OCI-M2 (cell line): ENCODE data around the gene FAM219A.
"Not testable (repeated sequence)": the region's sequence is repeated elsewhere in the genome, so short reads cannot be mapped to it uniquely, and the experiment has no call there.

ENCODE experiments used
- DNase-seq: peaks from one replicate; lab custom pipeline; 2025; ENCODE audit not compliant: unreplicated experiment; lab: John Stamatoyannopoulos, UW

FAM219A gene

DNA sequence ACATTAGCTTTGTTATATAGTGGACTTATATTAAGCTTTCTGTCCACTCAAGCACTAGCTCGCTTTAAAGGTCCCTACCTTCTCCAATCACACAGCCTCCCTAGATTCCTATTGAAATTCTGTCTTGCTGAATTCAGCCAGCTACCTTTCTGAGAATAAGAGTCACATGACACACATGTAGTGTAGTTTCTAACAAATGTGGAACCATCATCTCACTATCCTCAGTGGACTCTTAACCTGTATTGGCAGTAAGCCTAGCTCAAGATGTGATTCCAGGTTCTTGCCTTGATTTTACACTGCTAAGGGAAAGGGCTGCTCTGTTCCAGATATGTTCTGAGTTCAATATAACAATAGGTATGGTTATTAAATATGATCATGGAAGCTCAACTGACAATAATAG, 11.4 kb downstream of the FAM219A start:
- DNase-seq: no peak

DNA sequence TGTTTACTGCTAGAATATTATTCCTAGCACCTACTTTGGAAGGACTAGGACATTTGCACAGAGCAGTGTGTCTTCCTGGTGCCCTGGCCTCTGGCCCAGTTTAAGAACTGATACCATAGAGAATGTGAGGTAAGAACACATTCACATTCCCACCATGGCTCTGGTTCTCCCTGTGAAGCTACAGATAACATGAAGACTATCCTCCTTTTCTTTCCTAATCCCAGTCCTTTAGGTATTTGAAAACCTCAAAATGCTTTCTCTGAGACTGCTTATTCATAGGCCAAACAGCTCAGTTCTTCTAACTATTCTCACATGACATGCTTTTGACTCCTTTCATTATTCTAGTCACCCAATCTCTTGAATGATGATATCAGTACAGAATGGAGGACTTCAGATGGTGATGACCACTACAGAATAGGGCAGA, 11.9 kb downstream of the FAM219A start:
- no peak for DNase-seq

DNA sequence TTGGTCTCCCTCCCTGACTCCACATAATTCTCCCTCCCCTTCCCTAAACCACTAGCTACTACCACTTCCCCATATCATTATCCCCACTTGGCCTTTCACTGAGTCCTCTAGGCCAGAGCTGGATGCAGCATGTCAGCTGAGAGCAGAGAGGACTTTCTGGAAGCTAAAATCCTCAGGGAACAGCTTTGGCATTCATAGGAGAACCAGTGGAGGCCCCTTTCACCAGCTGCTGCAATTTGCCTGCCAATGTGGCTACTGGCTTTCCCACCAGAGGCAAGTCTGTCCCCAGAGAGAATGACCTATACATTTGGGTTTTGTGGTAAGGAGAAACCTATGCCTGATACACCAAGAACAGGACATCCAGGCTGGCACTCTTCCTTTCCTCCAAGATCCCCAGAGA, 14.4 kb downstream of the FAM219A start:
- DNase-seq: no peak

DNA sequence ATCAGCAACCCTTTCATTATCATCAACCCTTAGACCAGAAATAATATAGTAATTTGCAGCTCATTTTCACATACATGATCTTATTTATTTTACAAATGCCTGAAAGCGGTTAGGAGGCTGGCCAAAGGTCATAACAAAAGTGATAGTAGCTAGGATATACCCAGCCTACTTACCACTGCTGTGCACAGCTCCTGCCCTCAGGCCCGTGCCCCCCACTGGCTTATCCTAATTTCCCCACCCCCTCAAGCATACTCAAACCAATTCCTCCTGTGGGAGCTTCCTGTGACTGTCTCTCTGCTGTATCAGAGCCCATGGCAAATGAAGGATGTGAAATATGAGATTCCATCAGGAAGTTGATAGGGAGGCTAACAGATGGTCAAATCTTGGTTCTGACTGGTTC, 14.8 kb downstream of the FAM219A start:
- DNase-seq: no peak

DNA sequence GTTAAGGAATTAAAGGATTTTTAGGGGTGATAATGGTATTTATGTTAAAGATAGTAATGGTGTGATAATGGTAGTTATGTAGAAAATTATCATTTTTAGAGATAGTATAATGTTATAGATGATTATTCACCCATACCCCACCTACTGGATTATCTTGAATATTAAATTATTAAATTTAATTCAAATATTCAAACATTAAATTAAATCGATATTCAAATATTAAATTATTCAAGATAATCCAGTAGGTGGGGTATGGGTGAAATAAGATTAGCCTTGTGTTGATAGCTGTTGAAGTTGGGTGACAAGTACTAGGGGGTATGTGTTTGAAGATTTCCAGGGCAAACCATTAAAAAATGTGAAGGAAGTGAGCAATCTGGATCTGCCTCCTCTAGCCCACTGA, 15.6 kb downstream of the FAM219A start:
- DNase-seq: no peak

DNA sequence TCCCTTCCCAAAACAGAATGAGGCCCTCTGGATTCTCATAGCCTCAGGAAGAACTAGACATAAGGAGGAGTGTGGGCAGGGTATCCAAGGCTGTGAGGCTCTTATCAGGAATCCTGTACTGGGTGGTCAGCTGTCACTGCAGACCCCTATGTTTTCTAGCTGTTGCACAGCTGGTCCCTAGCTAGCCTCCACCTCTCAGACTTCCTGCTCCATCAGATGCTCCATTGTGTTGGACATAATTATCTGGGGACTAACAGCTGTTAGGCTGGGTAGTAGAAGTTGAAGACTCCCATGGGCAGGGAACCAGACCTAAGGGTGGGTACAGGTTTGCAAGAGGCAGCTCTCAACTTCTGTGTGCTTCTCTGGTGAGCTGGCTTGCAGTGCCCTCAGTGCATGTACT, 18.4 kb downstream of the FAM219A start:
- DNase-seq: no peak

DNA sequence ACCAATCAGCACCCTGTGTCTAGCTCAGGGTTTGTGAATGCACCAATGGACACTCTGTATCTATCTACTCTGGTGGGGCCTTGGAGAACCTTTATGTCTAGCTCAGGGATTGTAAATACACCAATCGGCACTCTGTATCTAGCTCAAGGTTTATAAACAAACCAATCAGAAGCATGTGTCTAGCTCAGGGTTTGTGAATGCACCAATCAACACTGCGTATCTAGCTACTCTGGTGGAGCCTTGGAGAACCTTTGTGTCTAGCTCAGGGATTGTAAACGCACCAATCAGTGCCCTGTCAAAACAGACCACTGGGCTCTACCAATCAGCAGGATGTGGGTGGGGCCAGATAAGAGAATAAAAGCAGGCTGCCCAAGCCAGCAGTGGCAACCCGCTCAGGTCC, 19.9 kb downstream of the FAM219A start:
- DNase-seq: not testable (repeated sequence)

DNA sequence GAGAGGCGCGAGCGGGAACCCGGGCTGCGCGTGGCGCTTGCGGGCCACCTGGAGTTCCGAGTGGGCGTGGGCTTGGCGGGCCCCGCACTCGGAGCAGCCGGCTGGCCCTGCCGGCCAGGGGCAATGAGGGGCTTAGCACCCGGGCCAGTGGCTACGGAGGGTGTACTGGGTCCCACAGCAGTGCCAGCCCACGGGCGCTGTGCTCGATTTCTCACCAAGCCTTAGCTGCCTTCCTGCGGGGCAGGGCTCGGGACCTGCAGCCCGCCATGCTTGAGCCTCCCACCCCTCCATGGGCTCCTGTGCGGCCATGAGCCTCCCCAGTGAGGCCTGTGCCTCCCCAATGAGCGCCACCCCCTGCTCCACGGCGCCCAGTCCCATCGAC, 20.5 kb downstream of the FAM219A start:
- DNase-seq: not testable (repeated sequence)

DNA sequence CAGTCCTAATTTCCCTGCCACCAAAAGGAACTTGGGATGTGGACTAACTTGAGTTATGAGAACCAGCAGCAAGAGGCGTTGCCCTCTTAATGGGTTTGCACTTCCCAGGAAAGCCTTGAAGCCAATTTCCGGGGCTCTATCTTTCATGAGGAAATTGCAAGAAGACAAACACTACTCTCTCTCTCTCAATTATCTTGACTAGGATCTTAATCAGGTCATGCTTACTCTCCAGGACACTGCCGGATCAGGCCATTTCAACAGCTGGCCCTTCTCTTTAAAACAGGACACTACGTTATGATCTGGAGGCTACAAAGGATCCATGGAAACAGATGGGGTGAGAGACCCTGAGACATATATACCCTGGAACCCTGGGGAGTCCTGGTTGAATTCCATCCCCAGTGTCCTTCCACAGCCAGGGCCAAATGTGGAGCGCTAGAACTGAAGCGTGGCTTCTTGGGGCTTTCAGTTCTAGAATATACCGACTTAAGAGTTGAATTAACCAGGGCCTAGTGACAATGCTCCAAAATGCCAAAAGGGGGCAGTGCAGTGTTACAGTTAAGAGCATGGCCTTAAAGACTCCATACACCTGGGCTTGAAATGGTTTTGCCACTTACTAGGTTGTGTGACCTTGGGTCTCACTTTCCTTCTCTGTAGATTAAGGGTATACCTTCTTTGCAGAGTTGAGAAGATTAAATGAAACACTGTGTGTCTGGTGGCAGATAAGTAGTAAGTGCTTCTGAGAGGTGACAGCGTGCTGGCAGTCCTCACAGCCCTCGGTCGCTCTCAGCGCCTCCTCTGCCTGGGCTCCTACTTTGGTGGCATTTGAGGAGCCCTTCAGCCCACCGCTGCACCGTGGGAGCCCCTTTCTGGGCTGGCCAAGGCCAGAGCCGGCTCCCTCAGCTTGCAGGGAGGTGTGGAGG, 21.1 kb downstream of the FAM219A start:
- no peak for DNase-seq

DNA sequence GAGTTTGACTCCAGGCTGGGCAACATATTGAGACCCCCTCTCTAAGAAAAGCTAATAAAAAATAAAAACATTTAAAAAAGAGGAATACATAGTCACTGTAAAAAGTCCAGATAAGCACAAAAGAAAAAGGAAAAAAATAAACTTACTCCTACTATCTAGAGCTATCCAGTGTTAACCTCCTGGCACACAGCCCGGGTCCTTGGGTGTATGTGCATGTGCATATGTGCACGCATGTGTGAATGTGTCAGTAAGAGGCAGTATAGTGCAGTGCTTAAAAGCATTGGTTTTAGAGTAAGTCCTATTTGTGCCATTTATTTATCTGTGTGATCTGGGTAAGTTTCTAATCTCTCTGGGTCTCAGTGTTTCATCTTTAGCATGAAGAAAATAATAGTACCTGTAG, 26.7 kb downstream of the FAM219A start:
- DNase-seq: no peak

DNA sequence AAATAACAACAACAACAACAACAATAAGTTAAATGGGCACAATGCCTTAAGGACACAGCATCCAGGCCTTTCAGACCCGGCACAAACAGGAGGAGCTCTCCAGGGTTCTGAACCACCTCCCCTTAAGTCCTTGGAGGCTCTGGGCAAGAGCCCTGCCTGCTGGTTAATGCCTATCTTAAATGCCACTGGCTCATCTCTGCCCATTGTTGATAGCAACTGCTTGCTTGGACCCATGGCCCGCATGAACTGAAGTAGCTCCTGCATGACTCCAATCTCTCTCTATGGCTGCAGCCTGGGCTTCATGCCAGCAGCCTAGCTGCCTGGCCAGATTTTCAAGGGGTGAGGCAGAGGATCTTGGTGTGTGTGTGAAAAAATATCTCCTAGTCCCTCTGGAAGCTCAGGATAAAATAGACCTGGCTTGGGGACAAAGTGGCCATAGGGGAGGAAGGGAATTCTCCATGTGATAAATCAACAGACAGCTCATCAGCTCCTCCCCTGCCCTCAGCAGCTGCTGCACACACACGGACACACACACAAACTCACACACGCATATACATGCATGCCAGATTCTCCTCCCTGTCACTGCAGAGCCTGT, 27.4 kb downstream of the FAM219A start:
- peak; percentile 9 for DNase-seq

DNA sequence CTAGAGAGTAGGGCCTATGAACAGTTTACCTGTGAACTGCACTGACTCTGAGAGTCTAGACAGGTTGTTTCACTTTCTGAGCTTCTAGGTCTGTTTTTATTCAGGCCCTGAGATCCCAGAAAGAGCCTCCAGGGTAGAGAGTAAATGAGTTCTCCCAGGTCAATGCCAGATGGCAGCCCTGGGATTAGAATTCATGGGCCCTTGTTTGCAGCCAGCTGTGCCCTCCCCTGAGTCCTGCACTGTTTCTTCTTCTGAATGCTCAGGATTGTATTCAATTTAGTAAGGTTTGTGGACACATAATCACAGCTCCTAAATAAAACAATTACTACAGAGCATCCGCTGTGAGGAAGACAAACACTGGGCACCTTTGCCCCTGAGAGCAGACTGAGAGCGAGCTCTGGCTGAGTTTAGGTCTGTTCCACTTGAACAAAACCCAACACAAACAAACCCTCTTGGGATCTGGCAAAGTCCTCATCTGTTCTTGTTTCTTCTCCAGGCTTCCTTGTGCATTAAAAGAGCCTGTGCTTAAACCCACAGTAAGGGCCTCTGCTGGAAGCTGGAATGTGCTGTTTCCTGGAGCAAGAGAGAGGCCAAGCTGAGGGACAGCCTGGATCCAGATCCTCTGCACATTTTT, 29.9 kb downstream of the FAM219A start:
- no peak for DNase-seq

DNA sequence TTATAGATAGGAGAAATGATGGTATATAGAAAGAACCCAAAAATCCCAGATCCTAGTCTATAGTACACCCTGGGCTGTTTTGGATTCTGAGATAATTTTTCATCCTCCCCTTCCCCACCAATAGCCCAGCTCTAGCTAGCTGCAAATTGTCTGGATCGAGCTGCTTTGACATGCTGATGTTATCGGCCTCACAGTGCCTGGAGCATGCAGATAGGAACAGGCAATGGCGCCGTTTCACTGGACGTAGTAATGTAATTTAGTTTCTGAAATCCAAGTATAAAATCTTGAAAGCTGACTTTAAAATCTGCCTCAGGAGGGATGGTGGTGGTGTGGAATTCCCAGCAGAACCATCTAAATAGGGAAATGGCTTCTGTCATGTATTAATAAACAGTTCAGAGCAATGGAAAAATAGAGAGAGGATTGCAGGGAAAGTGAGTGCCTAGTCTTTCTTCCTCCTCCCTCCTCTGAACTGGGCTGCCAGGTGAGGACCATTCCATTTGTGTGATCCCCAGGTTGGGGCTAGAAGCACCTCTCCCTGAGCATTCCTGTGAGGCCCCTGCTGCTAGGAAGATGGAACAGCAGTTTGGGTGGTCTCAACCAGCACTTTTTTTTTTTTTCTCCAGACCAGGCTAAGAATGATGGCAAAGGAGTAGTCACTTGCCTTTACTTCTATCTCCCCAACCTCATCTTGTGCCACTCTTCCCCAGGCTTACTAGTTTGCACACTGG, 31.9 kb downstream of the FAM219A start:
- no peak for DNase-seq

DNA sequence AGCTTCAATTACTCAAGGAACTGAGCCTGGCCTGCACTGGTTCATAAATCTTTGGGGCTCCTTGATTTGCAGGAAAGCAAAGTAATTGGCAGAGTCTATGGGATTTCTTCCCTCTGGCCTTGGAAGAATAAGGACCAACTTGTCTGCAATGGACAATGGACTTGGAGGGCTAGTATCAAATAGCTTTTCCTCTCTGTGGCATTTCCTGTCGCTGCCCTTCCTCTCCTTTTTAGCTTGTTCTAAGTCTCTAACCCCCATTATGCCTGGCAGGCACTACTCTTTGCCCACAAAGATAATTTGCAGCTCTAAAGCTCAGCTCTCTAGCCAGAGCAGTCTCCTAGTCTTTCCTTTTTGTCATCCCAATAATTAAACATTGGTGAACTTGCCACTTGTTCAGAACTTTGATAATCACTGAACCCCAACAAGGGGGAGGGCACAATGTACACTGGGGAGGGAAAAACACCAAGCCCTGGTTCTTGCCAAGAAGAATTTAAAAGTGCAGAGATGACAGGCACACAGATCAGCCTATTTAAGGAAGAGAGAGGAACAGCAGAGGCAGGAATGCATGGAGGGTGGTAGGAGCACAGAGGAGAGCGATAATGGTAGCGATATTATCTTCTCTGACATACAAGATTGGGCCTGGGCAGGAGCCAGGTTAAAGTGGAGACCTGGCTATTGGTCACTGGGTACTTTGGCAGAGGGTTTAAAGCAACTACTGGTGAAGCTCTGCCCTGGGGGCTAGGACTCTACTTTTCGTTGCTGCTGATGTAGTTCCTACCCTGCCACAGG, 38.5 kb downstream of the FAM219A start:
- DNase-seq: no peak

DNA sequence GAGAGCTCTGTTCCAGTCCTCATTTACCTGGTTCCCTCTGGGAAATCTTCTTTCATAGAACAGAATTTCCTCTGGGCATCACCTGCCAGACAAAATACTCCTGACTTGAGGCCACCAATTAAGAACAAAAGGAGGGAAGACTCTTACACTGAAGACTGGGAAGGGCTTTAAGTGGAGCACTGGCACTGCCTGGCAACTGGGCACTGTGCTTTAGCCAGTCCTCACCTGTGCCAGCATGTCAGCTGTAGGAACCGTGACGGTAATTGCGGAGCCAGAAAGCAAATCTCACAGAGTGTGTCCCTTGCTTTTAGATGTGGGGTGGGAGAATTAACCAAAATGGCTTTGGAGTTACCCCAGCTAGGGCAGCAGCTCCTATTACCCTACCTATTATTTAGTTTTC, 40.6 kb downstream of the FAM219A start:
- DNase-seq: no peak

DNA sequence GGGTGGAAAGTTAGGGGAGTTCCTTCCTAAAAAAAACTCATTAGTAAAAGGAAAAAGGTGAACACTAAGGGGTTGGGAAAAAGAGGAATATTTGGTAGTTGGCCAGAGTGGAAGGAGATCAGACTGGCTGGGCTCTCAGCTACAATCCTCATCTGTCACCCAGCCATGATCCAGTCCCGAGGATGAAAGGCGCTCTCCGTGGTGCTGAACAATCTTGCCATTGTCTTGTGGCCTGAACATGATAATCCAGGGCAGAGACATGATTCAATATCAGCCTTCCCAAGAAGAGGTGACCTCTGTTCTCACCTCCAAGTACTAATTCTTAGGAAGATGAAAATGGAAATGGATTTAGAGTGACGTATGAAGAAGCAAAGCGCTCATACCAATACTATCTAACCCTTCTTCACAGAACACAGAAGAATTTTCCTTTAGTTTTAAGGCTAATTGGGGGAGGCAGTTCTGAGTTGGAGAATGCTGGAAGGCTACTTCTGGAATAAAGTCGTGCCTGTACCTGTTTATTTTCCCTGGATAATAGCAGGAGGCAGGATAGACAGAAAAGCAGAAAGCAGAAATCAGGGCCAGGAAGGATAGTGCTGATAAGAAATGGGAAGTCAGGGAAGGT, 45.0 kb downstream of the FAM219A start:
- peak; percentile 33 for DNase-seq

DNA sequence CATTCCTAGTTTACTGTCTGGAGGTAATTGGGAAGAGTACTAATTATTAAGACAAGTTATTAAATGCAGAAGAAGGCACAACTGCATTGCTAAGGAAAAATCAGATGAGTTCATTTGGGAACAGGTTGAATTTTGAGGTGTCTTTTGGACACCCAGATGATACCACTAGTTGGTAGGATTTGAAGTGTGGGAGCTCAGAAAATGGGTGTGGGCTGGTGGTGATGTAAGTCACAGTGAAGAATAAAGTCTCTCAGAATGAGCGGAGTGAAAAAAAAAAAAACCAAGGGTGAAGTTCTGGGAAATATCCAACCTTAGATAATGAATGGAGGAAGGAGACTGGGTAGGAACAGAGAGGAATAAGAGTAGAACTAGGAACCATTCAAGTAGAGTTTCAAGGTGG, 46.0 kb downstream of the FAM219A start:
- DNase-seq: no peak

DNA sequence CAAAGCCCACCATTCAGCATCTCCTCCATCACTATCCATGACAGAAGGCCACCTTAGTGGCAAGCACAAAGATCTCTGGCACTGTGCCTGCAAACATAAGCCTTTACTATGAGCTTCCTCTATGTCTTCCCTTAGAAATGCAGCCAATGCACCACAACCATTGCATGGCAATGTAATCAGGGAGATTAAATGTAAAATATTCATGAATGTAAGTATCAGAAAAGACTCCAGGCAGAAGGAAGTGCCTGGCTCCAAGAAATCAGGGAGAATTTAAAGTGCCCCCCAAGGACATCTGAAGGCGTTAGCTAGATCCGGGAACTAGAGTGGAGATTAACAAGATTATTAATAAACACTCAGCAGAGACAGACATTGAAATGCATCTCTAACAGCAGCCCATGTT, 49.2 kb downstream of the FAM219A start:
- DNase-seq: no peak

DNA sequence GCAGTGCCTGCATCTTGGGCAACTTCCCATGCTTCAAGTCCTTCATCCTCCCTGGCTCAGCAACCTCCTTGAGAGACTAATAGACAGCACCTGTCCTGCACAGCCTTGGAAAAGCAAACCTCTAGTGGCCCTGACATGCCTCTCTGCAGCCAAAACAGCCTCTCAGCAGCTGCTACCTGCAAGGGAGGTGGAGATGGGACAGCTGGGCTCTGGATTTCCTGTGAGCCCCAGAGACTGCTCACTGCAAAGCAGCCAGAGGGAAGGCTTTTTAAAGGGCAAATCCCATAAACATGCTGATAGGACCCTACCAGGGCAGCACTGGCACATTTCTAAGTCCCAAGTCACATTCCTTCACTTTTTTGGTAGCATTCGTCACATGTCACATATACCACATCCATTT, 50.2 kb downstream of the FAM219A start:
- DNase-seq: no peak

DNA sequence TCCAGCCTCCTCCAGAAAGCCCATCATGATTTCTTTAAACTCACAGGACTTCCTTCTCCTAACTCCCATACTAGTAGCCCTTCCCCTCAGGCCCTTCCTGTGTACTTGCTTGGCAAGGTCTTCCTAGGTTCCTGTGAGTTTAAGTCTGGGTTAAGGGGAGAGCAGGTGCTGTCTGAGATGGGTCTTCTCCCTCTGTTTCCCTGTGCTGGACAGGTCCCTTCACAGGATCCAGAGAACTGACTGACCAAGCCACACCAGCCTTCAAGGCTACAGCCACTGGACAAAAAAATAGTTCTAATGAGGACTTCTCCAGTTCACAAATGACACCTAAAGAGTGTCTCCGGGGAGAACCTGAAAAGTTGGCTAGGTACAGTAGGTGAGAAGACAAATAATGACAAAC, 52.2 kb downstream of the FAM219A start:
- no peak for DNase-seq
